IMR-90 (cell line): Measurements from ENCODE around the gene HERC3. TPM values are rescaled to one million over a fixed set of nuclear protein-coding genes. Genes with fewer than 3 reads are reported as not detected.

Source experiments
- ATAC-seq: fragments of 200-7000 bp; cut with Tn5 transposase; 2 replicates; pipeline ENCODE4 v1.9.1; 2020; ENCODE audit warnings: low read depth, mild to moderate bottlenecking, moderate library complexity
- BruUV-seq: library from RNA; stranded (reverse); fragments of 400-500 nt; replicated peaks from 2 replicates; lab custom pipeline; 2021; lab: Mats Ljungman, UMichigan
- CTCF ChIA-PET: fragments of 300-600 bp; formaldehyde crosslinking; extraction: SDS; loops from one replicate; lab custom pipeline; 2021; ENCODE audit warnings: antibody characterized with exemption; lab: Yijun Ruan, JAX
- POLR2A ChIA-PET: fragments of 300-600 bp; sonication (Branson Sonifier 250); formaldehyde crosslinking; loops from one replicate; lab custom pipeline; 2022; ENCODE audit warnings: antibody characterized with exemption; ENCODE audit not compliant: unreplicated experiment; lab: Charles Lee
- DNase-seq: peaks from one replicate; pipeline ENCODE4 v3.0.0; 2013
- H2AFZ ChIP-seq: replicated peaks from 2 replicates; pipeline ENCODE3; 2013; ENCODE audit warnings: low read length, mild to moderate bottlenecking; ENCODE audit not compliant: poor library complexity
- H2AK5ac ChIP-seq: 2 replicates; pipeline ENCODE4 v1.6.1; 2013; ENCODE audit warnings: low read depth, low read length, inconsistent platforms
- H2AK9ac ChIP-seq: replicated peaks from 2 replicates; pipeline ENCODE3; 2013; ENCODE audit warnings: mild to moderate bottlenecking, low read depth, low read length, moderate library complexity; ENCODE audit not compliant: poor library complexity
- H2BK120ac ChIP-seq: 2 replicates; pipeline ENCODE4 v1.6.1; 2013; ENCODE audit warnings: low read depth, low read length, inconsistent platforms
- H2BK15ac ChIP-seq: 3 replicates; pipeline ENCODE4 v1.6.1; 2013; ENCODE audit warnings: low read depth, low read length, inconsistent platforms
- H2BK20ac ChIP-seq: 2 replicates; pipeline ENCODE4 v1.6.1; 2013; ENCODE audit warnings: low read depth, mild to moderate bottlenecking, inconsistent platforms, low read length, moderate library complexity
- H2BK5ac ChIP-seq: 2 replicates; pipeline ENCODE4 v1.6.1; 2013; ENCODE audit warnings: mild to moderate bottlenecking, low read depth, low read length, inconsistent platforms; ENCODE audit not compliant: poor library complexity, severe bottlenecking
- H3K14ac ChIP-seq: replicated peaks from 2 replicates; pipeline ENCODE4 v1.6.1; 2013; ENCODE audit warnings: low read depth, low read length, inconsistent platforms
- H3K18ac ChIP-seq: 2 replicates; pipeline ENCODE4 v1.6.1; 2013; ENCODE audit warnings: low read depth, low read length, control low read depth
- H3K23ac ChIP-seq: 2 replicates; pipeline ENCODE4 v1.6.1; 2013; ENCODE audit warnings: low read depth, low read length, inconsistent platforms
- H3K27ac ChIP-seq: 2 replicates; pipeline ENCODE4 v1.5.1; 2013; ENCODE audit warnings: mild to moderate bottlenecking, control low read depth, low read length; ENCODE audit not compliant: insufficient read depth
- H3K27me3 ChIP-seq: 2 replicates; pipeline ENCODE4 v1.6.1; 2013; ENCODE audit warnings: low read length; ENCODE audit not compliant: control insufficient read depth, insufficient read depth
- H3K36me3 ChIP-seq: 2 replicates; pipeline ENCODE4 v1.6.1; 2013; ENCODE audit warnings: low read length, mixed read lengths; ENCODE audit not compliant: control insufficient read depth, insufficient read depth
- H3K4ac ChIP-seq: 2 replicates; pipeline ENCODE4 v1.6.1; 2013; ENCODE audit warnings: low read depth, low read length, inconsistent platforms
- H3K4me1 ChIP-seq: 2 replicates; pipeline ENCODE4 v1.6.1; 2013; ENCODE audit warnings: low read length, mixed read lengths; ENCODE audit not compliant: control insufficient read depth, insufficient read depth
- H3K4me2 ChIP-seq: 2 replicates; pipeline ENCODE4 v1.6.1; 2013; ENCODE audit warnings: low read depth, mild to moderate bottlenecking, control low read depth, low read length, moderate library complexity
- H3K4me3 ChIP-seq: 2 replicates; pipeline ENCODE4 v1.5.1; 2013; ENCODE audit warnings: low read depth, mild to moderate bottlenecking, control low read depth, low read length, moderate library complexity; ENCODE audit not compliant: insufficient read depth
- H3K56ac ChIP-seq: 2 replicates; pipeline ENCODE4 v1.6.1; 2013; ENCODE audit warnings: low read length, inconsistent platforms; ENCODE audit not compliant: insufficient read depth; ENCODE audit errors: extremely low read depth
- H3K79me1 ChIP-seq, 2 experiments: 2 replicates each; pipeline ENCODE4 v1.6.1; 2013; ENCODE audit warnings: low read length in 2 of 2, inconsistent platforms in 1 of 2, low read depth in 1 of 2
- H3K9ac ChIP-seq: 2 replicates; pipeline ENCODE4 v1.6.1; 2013; ENCODE audit warnings: low read depth, low read length, control low read depth
- H3K9me1 ChIP-seq: 2 replicates; pipeline ENCODE4 v1.6.1; 2013; ENCODE audit warnings: low read length, inconsistent platforms; ENCODE audit not compliant: insufficient read depth
- H3K9me3 ChIP-seq: 2 replicates; pipeline ENCODE4 v1.6.1; 2013; ENCODE audit warnings: low read length; ENCODE audit not compliant: control insufficient read depth, insufficient read depth
- H4K20me1 ChIP-seq: 2 replicates; pipeline ENCODE4 v1.6.1; 2013; ENCODE audit warnings: low read length, inconsistent platforms; ENCODE audit not compliant: insufficient read depth
- H4K5ac ChIP-seq: 2 replicates; pipeline ENCODE4 v1.6.1; 2013; ENCODE audit warnings: mild to moderate bottlenecking, low read depth, low read length, control low read depth
- H4K8ac ChIP-seq, 2 experiments: 2 replicates each; pipeline ENCODE4 v1.6.1; 2013; ENCODE audit warnings: low read depth in 2 of 2, low read length in 2 of 2, control low read depth in 1 of 2, inconsistent platforms in 1 of 2
- H4K91ac ChIP-seq: 2 replicates; pipeline ENCODE4 v1.6.1; 2013; ENCODE audit warnings: low read depth, low read length, inconsistent platforms; ENCODE audit not compliant: insufficient read depth
- BHLHE40 ChIP-seq: fragments of 150-350 bp; IDR thresholded peaks from 2 replicates; pipeline ENCODE4 v1.6.1; 2016; ENCODE audit warnings: mild to moderate bottlenecking, low read depth, low read length
- CHD1 ChIP-seq: IDR thresholded peaks from 2 replicates; pipeline ENCODE4 v1.6.1; 2012; ENCODE audit warnings: low read depth, low read length, improper control_type of control experiment
- MAFK ChIP-seq: IDR thresholded peaks from 2 replicates; pipeline ENCODE4 v1.6.1; 2012; ENCODE audit warnings: low read depth, low read length, improper control_type of control experiment
- MXI1 ChIP-seq: IDR thresholded peaks from 2 replicates; pipeline ENCODE4 v1.6.1; 2012; ENCODE audit warnings: low read depth, mild to moderate bottlenecking, low read length, moderate library complexity, borderline replicate concordance
- NFE2L2 ChIP-seq: fragments of 150-350 bp; IDR thresholded peaks from 2 replicates; pipeline ENCODE4 v1.6.1; 2016; ENCODE audit warnings: low read depth, mild to moderate bottlenecking, low read length
- POLR2A ChIP-seq: IDR thresholded peaks from 2 replicates; pipeline ENCODE4 v1.6.1; 2012; ENCODE audit warnings: mild to moderate bottlenecking, low read depth, low read length
- RCOR1 ChIP-seq: IDR thresholded peaks from 2 replicates; pipeline ENCODE4 v1.6.1; 2012; ENCODE audit warnings: mild to moderate bottlenecking, low read length, improper control_type of control experiment; ENCODE audit not compliant: insufficient replicate concordance
- RFX5 ChIP-seq: IDR thresholded peaks from 2 replicates; pipeline ENCODE4 v1.8.0; 2012; ENCODE audit warnings: low read depth, mild to moderate bottlenecking, low read length, moderate library complexity
- WGBS, 2 experiments: methylation state at CpG; one replicate each; pipeline versions ENCODE4 v1.1.5 to v1.1.7; 2013; ENCODE audit warnings: missing lambda C conversion rate in 2 of 2; ENCODE audit not compliant: insufficient read length in 1 of 2; ENCODE audit errors: extremely low coverage in 2 of 2; 5-methylcytosine and 5-hydroxymethylcytosine counted together
- dilution Hi-C: fragments of 300-500 bp; cut with HindIII; formaldehyde crosslinking; loops from one replicate; pipeline ENCODE4 v1.14.3; 2018; ENCODE audit warnings: low sequenced_read_pairs; ENCODE audit not compliant: unreplicated experiment
- in situ Hi-C: fragments of 300-500 bp; cut with MboI; formaldehyde crosslinking; loops from 3 replicates; pipeline ENCODE4 v1.14.3; 2019; ENCODE audit warnings: low sequenced_read_pairs, inconsistent platforms, mixed read lengths
- intact Hi-C: fragments of 100-400 bp; cut with micrococcal nuclease; formaldehyde crosslinking; loops from 2 replicates; pipeline ENCODE4 v1.10.0; 2022
- polyA plus RNA-seq, 3 experiments: library from polyadenylated mRNA; depleted of rRNA; stranded (reverse); fragments of >200 nt; gene quantifications; 2 replicates each; pipeline ENCODE4 v1.2.3, GENCODE V29; 2012; ENCODE audit warnings: low replicate concordance in 1 of 3
- total RNA-seq: library from RNA; depleted of rRNA; stranded (reverse); fragments of >200 nt; gene quantifications from 2 replicates; pipeline ENCODE4 v1.2.3, GENCODE V29; 2012

HERC3 gene
- total and polyA plus RNA-seq, 2 of the 4 experiments (the other 2 are of a cell fraction): 8.9 to 9.5 TPM

DNA sequence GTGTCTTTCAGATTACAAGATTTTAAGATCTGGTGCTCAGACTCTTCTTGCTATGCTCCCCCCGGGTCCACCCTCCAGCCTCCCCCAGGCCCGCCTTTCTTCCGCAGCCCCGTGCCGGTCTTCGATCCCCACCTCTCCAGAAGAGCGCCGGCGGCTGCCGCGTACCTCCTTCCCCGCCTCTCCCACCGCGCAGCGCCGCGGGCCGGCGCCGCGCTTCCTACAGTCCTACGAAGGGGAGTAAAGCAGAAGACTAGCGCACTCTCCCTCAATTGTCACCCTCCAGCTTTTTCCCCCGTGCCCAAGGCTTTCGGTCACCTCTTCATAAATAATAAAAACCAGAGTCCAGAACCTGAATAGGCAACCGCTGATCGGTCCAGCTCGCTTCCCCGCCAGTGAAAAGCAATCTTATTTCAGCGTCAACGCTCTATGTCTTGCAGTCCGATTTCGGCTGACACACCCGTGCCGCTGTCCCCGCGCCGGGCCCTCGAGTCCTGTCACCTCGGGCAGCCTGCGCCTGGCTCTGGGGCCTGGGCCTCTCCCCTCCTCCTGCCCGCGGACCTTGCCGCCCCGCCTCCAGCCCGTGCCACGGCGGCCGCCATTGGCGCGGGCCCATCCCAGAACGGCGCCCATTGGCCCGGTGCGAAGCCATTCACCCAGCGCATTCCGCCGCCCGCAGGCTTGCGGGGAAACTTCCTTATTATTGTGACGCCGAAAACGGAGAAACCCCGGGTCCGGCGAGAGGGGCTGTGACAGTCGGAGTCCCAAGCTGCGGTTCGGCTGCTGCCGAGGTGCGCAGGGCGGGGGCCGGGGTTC lies at the start of gene HERC3 (continued):
- TF ChIP-seq RCOR1: no peak
- TF ChIP-seq NFE2L2: no peak
- no peak for TF ChIP-seq RFX5
- TF ChIP-seq BHLHE40: peak; percentile 86
- TF ChIP-seq MAFK: no peak
- no peak for TF ChIP-seq CHD1

DNA sequence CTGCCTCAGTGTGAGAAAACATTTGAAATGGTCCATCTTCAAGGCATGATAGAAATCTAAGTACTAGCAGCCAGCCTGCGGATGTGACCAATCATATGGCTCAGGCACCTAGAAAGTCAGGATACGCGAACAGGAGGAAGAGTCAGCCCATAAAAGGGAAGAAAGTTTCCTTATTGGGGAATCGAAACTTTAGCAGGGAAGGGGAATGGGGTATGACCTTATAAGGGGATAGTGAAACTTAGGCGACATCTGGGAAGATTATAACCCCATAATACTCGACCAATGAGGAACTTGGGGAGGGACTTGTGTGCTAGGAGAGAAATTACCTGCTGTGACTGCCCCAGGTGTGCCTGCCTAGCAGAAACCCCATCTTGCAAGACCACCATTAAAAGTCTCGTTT lies 42.5 kb upstream of the HERC3 start:
- H3K27ac ChIP-seq: no peak overlapping the region
- H2BK5ac ChIP-seq: no peak overlapping the region
- no peak overlapping the region for H3K4ac ChIP-seq
- no peaks in the 10 kb centered on the region for H3K4me1 ChIP-seq
- no peak overlapping the region for H2AK9ac ChIP-seq
- no peak overlapping the region for H3K14ac ChIP-seq
- WGBS, 2 experiments: no CpG with 5 or more reads among the region's 7 CpGs
- no peak overlapping the region for H3K18ac ChIP-seq
- no peak overlapping the region for H4K91ac ChIP-seq
- no peaks in the 10 kb centered on the region for H3K9me3 ChIP-seq
- H3K4me3 ChIP-seq: no peak overlapping the region
- TF ChIP-seq RFX5 (no peak), POLR2A (no peak), MXI1 (no peak)
- BruUV-seq: no TSS peak
- POLR2A ChIA-PET: no interaction called here
- no peak overlapping the region for H2BK15ac ChIP-seq
- H3K23ac ChIP-seq: no peak overlapping the region
- no peaks in the 10 kb centered on the region for H3K9me1 ChIP-seq
- H3K9ac ChIP-seq: no peak overlapping the region
- CTCF ChIA-PET: no interaction called here
- no peaks in the 10 kb centered on the region for H3K27me3 ChIP-seq
- no peaks in the 10 kb centered on the region for H4K20me1 ChIP-seq
- H3K36me3 ChIP-seq: no peaks in the 10 kb centered on the region
- intact Hi-C loops (no loop called here), dilution Hi-C loops (no loop called here), in situ Hi-C loops (loop anchor here (25.0 kb wide), 1 partner anchor 262 kb away; no protein-coding TSS in a partner anchor)
- no peak overlapping the region for H2AFZ ChIP-seq
- no peak overlapping the region for H2BK120ac ChIP-seq
- H3K56ac ChIP-seq: no peak overlapping the region
- no peak for ATAC-seq
- no peaks in the 10 kb centered on the region for H3K79me1 ChIP-seq
- H4K8ac ChIP-seq: no peak overlapping the region
- no peak for DNase-seq
- no peak overlapping the region for H2AK5ac ChIP-seq
- no peak overlapping the region for H3K4me2 ChIP-seq
- H4K5ac ChIP-seq: no peak overlapping the region
- no peak overlapping the region for H2BK20ac ChIP-seq
